ENCODE results near the gene CRLF1.

CRLF1 gene

GRCh38 chr19:18571564-18572344, 34.8 kb downstream of the CRLF1 start, which contains the start of gene UBA52 (continued):
- TF ChIP-seq EGR2 (tag by site-specific recombination; IDR thresholded peaks at IDR 0.05; ENCODE audit: low read depth) (peak; percentile 93), ZNF221 (tag by site-specific recombination; IDR thresholded peaks at IDR 0.05; ENCODE audit: borderline replicate concordance) (no peak), ELK4 (IDR thresholded peaks at IDR 0.05; ENCODE audit: borderline replicate concordance, low read depth, low read length) (peak; percentile 72; the same call in 1 of the 2 replicates), ZNF223 (tag by site-specific recombination; IDR thresholded peaks at IDR 0.05) (no peak), ZNF629 (tag by site-specific recombination; IDR thresholded peaks at IDR 0.05) (peak; percentile 99), ZBTB21 (tag by site-specific recombination; IDR thresholded peaks at IDR 0.05) (peak; percentile 96), ZBTB26 (tag by site-specific recombination; optimal IDR thresholded peaks at IDR 0.05) (peak; percentile 79), ZNF76 (tag by site-specific recombination; IDR thresholded peaks at IDR 0.05; ENCODE audit: borderline replicate concordance, low read depth) (peak; percentile 87), ZNF404 (tag by site-specific recombination; IDR thresholded peaks at IDR 0.05) (no peak), ZNF518A (tag by site-specific recombination; conservative IDR thresholded peaks at IDR 0.05; ENCODE audit: low read depth) (peak; percentile 41; the same call in 1 of the 2 replicates), ZNF639 (tag by site-specific recombination; IDR thresholded peaks at IDR 0.05) (peak; percentile 70), ZNF501 (tag by site-specific recombination; IDR thresholded peaks at IDR 0.05) (0 out of 2 replicates have a peak, but pooled peaks have one; percentile 34), REPIN1 (tag by site-specific recombination; IDR thresholded peaks at IDR 0.05; ENCODE audit: low read depth) (peak; percentile 84; the same call in 1 of the 2 replicates), OVOL3 (tag by site-specific recombination; IDR thresholded peaks at IDR 0.05) (no peak), ZNF514 (tag by site-specific recombination; IDR thresholded peaks at IDR 0.05) (no peak), GLIS1 (tag by site-specific recombination; IDR thresholded peaks at IDR 0.05) (peak; percentile 46; the same call in 1 of the 2 replicates), KLF10 (tag by site-specific recombination; IDR thresholded peaks at IDR 0.05) (peak; percentile 87), SP7 (tag by site-specific recombination; IDR thresholded peaks at IDR 0.05) (peak; percentile 78), ZFP69B (tag by site-specific recombination; IDR thresholded peaks at IDR 0.05) (peak; percentile 98), ZNF768 (tag by site-specific recombination; IDR thresholded peaks at IDR 0.05) (no peak), ZBTB7A (tag by site-specific recombination; IDR thresholded peaks at IDR 0.05; ENCODE audit: low read depth) (peak; percentile 60), ZNF449 (tag by site-specific recombination; IDR thresholded peaks at IDR 0.05) (0 out of 2 replicates have a peak, but pooled peaks have one; percentile 30), KLF17 (tag by site-specific recombination; IDR thresholded peaks at IDR 0.05) (peak; percentile 96), ZNF585B (tag by site-specific recombination; IDR thresholded peaks at IDR 0.05) (no peak), ZNF202 (tag by site-specific recombination; IDR thresholded peaks at IDR 0.05; ENCODE audit: borderline replicate concordance) (no peak), AEBP2 (tag by site-specific recombination; IDR thresholded peaks at IDR 0.05; ENCODE audit: borderline replicate concordance) (no peak)
